Measurements from ENCODE around the gene GGCT. TPM values are rescaled to one million over a fixed set of nuclear protein-coding genes. Genes with fewer than 3 reads are reported as not detected.
A peak's percentile ranks its signal among the peaks of the same experiment; 100 is the strongest.

Gene GGCT, protein sequence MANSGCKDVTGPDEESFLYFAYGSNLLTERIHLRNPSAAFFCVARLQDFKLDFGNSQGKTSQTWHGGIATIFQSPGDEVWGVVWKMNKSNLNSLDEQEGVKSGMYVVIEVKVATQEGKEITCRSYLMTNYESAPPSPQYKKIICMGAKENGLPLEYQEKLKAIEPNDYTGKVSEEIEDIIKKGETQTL
- 10 to 100 TPM; 25.3 to 59.6 (median 44.6) TPM for total RNA-seq

DNA sequence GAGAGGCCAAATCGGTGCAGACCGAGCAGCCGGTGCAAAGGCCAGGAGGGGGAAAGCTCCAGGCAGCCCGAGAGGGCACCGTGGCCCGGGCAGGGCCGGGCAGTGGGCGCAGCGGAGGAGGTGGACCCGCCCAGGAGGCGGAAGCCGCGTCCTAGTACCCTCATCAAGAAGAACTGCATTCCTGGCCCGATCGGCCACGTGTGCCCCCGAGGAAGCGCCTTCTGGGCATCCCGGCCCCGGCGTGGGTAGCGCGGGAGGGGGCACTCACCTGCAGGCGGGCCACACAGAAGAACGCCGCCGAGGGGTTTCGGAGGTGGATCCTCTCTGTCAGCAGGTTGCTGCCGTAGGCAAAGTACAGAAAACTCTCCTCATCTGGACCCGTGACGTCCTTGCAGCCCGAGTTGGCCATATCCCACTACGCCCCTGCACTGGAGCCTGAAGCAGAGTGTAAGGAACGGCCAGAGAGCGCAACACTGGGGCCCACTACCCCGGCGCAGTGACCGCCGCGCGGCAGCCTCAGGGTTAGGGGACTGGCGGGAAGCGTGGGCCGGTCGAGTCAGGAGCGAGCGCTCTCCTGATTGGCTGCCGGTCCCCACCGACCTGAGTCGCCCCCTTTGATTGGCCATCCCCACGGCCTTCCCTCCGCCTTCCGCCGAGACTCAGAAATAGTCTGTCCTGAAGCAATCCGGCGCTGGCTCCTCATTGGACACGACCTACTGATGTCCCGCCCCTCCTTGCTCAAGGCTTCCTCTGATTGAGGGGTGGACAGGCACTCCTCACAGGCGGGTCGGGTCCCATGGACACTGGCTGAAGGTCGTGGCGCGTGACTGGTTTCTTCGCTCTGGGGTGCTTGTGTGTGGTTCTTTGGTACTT, at the start of gene GGCT:
GGCT (minus strand) TSS at position 529 of the 873 bp plus-strand sequence; CDS start at position 409, 120 bp downstream.
- Histone ChIP-seq H3K9me3 (no peaks in the 10 kb centered on the region), H3K27me3 (no peaks in the 10 kb centered on the region), H3K27ac (peak within 1 kb of the TSS; percentile 94 to 96), H3K4me1 (peaks cover 5 to 11% of the 10 kb centered on the region in 2 donors), H3K36me3 (no peaks in the 10 kb centered on the region), H3K4me3 (peak within 1 kb of the TSS; percentile 74 to 95 (median 89))
- DNase-seq (ENCODE audit: low spot score in 2 of 2), result peak; percentile 99
- intact Hi-C loops (cut with DNase I; ENCODE audit: low total_unique reads), result no loop called here
- TF ChIP-seq POLR2A (IDR thresholded peaks at IDR 0.05) (peak; percentile 91), POLR2AphosphoS5 (IDR thresholded peaks at IDR 0.05) (peak; percentile 73 to 94 (median 79))
- TF ChIP-seq, protein P1, sequence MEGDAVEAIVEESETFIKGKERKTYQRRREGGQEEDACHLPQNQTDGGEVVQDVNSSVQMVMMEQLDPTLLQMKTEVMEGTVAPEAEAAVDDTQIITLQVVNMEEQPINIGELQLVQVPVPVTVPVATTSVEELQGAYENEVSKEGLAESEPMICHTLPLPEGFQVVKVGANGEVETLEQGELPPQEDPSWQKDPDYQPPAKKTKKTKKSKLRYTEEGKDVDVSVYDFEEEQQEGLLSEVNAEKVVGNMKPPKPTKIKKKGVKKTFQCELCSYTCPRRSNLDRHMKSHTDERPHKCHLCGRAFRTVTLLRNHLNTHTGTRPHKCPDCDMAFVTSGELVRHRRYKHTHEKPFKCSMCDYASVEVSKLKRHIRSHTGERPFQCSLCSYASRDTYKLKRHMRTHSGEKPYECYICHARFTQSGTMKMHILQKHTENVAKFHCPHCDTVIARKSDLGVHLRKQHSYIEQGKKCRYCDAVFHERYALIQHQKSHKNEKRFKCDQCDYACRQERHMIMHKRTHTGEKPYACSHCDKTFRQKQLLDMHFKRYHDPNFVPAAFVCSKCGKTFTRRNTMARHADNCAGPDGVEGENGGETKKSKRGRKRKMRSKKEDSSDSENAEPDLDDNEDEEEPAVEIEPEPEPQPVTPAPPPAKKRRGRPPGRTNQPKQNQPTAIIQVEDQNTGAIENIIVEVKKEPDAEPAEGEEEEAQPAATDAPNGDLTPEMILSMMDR (IDR thresholded peaks at IDR 0.05), result peak in 1 of 3 donors; percentile 17

DNA sequence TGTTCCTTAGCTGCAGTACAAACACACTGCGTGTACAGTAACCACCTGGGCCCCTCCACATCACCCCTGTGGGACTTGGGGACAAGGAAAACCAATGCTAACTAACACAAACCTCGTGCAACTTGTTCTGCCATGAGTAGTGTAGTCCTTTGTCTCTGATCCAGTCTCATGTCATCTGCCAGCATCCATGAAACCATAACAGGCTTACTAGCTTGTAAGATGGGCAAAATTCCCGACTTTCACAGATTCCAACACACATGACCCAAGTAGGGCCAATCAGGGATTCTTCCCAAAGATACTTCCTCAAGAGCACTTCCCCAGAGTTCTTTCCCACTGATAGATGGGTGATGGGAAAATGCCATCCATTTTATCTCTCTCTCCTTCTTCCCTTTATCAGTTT, 48.9 kb upstream of the GGCT start:
- peak overlapping the region in 1 of 2 donors; percentile 19 for H3K27ac ChIP-seq
- H3K9me3 ChIP-seq, result no peaks in the 10 kb centered on the region
- no peak overlapping the region for H3K4me3 ChIP-seq
- H3K36me3 ChIP-seq, result no peaks in the 10 kb centered on the region
- TF ChIP-seq POLR2A (IDR thresholded peaks at IDR 0.05) (no peak), POLR2AphosphoS5 (IDR thresholded peaks at IDR 0.05) (no peak)
- TF ChIP-seq, protein P1 (IDR thresholded peaks at IDR 0.05), result no peak
- no peak for DNase-seq (ENCODE audit: low spot score in 2 of 2)
- no peaks in the 10 kb centered on the region for H3K27me3 ChIP-seq
- intact Hi-C loops (cut with DNase I; ENCODE audit: low total_unique reads), result no loop called here
- H3K4me1 ChIP-seq, result peaks cover 3 to 17% of the 10 kb centered on the region in 2 donors

DNA sequence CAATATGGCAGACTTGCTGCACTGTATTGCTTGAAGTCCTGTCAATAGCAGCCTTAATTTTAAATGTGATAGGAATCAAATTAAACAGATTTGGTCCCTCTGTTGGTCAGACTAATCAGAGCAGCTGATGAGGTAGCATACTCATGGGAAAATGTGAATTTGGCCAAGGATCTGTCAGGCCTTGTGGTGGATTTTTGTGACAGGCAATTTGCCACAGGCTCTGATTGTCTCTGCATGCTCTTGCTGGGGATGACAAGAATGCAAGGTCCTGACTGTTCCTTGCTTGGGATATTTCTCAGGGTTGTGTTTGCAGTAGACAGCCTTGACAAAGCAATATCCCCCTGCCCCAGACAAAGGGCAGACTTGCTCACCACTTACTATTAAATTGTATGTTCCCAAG, 48.5 kb upstream of the GGCT start:
- Histone ChIP-seq H3K4me1 (peaks cover 3 to 17% of the 10 kb centered on the region in 2 donors), H3K27ac (peak overlapping the region in 1 of 2 donors; percentile 19), H3K27me3 (no peaks in the 10 kb centered on the region), H3K9me3 (no peaks in the 10 kb centered on the region), H3K36me3 (no peaks in the 10 kb centered on the region), H3K4me3 (no peak overlapping the region)
- no peak for DNase-seq (ENCODE audit: low spot score in 2 of 2)
- TF ChIP-seq POLR2A (IDR thresholded peaks at IDR 0.05), result no peak
- TF ChIP-seq, protein P1 (IDR thresholded peaks at IDR 0.05), result no peak
- no peak for TF ChIP-seq POLR2AphosphoS5 (IDR thresholded peaks at IDR 0.05)
- intact Hi-C loops (cut with DNase I; ENCODE audit: low total_unique reads), result no loop called here

DNA sequence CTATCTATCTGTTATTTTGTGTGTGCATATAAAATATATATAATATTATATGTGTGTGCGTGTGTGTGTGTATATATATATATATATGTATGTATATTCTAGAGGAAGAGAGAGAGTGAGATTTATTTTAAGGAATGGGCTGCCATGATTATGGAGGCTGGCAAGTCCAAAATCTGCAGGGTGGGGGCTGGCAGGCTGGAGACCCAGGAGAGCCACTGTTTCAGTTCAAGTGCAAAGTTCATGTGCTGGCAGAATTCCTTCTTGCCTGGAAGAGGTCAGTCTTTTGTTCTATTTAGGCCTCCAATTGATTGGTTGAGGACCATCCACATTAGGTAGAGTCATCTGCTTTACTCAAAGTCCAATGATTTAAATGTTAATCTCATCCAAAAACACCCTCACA, 47.7 kb upstream of the GGCT start:
- intact Hi-C loops (cut with DNase I; ENCODE audit: low total_unique reads), result no loop called here
- H3K27ac ChIP-seq, result peak overlapping the region in 1 of 2 donors; percentile 6
- H3K4me1 ChIP-seq, result peaks cover 3 to 17% of the 10 kb centered on the region in 2 donors

More for the DNA sequence above, 47.7 kb upstream of the GGCT start:
- TF ChIP-seq POLR2AphosphoS5 (IDR thresholded peaks at IDR 0.05) (no peak), POLR2A (IDR thresholded peaks at IDR 0.05) (no peak)
- TF ChIP-seq, protein P1 (IDR thresholded peaks at IDR 0.05), result no peak
- H3K4me3 ChIP-seq, result no peak overlapping the region
- DNase-seq (ENCODE audit: low spot score in 2 of 2), result no peak
- H3K27me3 ChIP-seq, result no peaks in the 10 kb centered on the region
- H3K36me3 ChIP-seq, result no peaks in the 10 kb centered on the region
- no peaks in the 10 kb centered on the region for H3K9me3 ChIP-seq
